OCI-LY7 (cell line): ENCODE measurements around the gene GDI1. TPM values are rescaled to one million over a fixed set of nuclear protein-coding genes. Genes with fewer than 3 reads are reported as not detected.

Experiments
- BruUV-seq: library from RNA; stranded (reverse); fragments of 400-500 nt; replicated peaks from 2 replicates; lab custom pipeline; 2021; lab: Mats Ljungman, UMichigan
- CTCF ChIA-PET: fragments of 300-600 bp; sonication (Branson Sonifier 250); formaldehyde crosslinking; loops from one replicate; lab custom pipeline; 2022; ENCODE audit warnings: antibody characterized with exemption; ENCODE audit not compliant: unreplicated experiment; lab: Charles Lee
- POLR2A ChIA-PET: fragments of 300-600 bp; sonication (Branson Sonifier 250); formaldehyde crosslinking; loops from one replicate; lab custom pipeline; 2022; ENCODE audit warnings: antibody characterized with exemption; lab: Charles Lee
- DNase-seq: peaks from one replicate; pipeline ENCODE4 v3.0.0-alpha.2; 2015; ENCODE audit warnings: low spot score
- H2AFZ ChIP-seq: fragments of 200-600 bp; sonication (generic), shearing (Covaris generic); 2 replicates; pipeline ENCODE4 v1.6.1; 2014; ENCODE audit warnings: mild to moderate bottlenecking, antibody characterized with exemption, low read length, moderate library complexity
- H3K27ac ChIP-seq: fragments of 200-600 bp; sonication (generic); 2 replicates; pipeline ENCODE4 v1.5.1; 2014; ENCODE audit warnings: mixed run types, low read depth, mild to moderate bottlenecking, moderate library complexity, low read length, inconsistent platforms; ENCODE audit not compliant: poor library complexity, severe bottlenecking
- H3K36me3 ChIP-seq: fragments of 200-600 bp; sonication (generic); 2 replicates; pipeline ENCODE4 v1.6.1; 2014; ENCODE audit warnings: mild to moderate bottlenecking, antibody characterized with exemption, low read length, moderate library complexity, mixed read lengths; ENCODE audit not compliant: insufficient read depth
- H3K4me1 ChIP-seq: fragments of 200-600 bp; sonication (generic); 2 replicates; pipeline ENCODE4 v1.5.1; 2014; ENCODE audit warnings: mild to moderate bottlenecking, low read length; ENCODE audit not compliant: insufficient read depth, poor library complexity, severe bottlenecking
- H3K4me2 ChIP-seq: fragments of 200-600 bp; sonication (generic); 2 replicates; pipeline ENCODE4 v1.6.1; 2014; ENCODE audit warnings: mild to moderate bottlenecking, low read length
- H3K4me3 ChIP-seq: fragments of 200-600 bp; sonication (generic); 2 replicates; pipeline ENCODE4 v1.5.1; 2014; ENCODE audit warnings: mild to moderate bottlenecking, low read depth, low read length; ENCODE audit not compliant: poor library complexity, severe bottlenecking
- H3K79me2 ChIP-seq: fragments of 200-600 bp; sonication (generic); 2 replicates; pipeline ENCODE4 v1.6.1; 2016; ENCODE audit warnings: low read depth, mild to moderate bottlenecking, low read length, moderate library complexity, mixed read lengths; ENCODE audit not compliant: insufficient read depth
- H3K9me2 ChIP-seq: fragments of 200-600 bp; sonication (generic); 2 replicates; pipeline ENCODE4 v1.6.1; 2016; ENCODE audit warnings: mild to moderate bottlenecking, low read length, mixed read lengths; ENCODE audit not compliant: insufficient read depth
- H3K9me3 ChIP-seq: fragments of 200-600 bp; sonication (generic); 2 replicates; pipeline ENCODE4 v1.6.1; 2014; ENCODE audit warnings: mild to moderate bottlenecking, mixed run types, low read length, mixed read lengths
- H4K20me1 ChIP-seq: fragments of 200-600 bp; sonication (generic); 2 replicates; pipeline ENCODE4 v1.6.1; 2014; ENCODE audit warnings: mild to moderate bottlenecking, antibody characterized with exemption, low read length, moderate library complexity, mixed read lengths; ENCODE audit not compliant: insufficient read depth
- CTCF ChIP-seq: fragments of 200-600 bp; sonication (generic); conservative IDR thresholded peaks from 2 replicates; pipeline ENCODE4 v1.5.1; 2014; ENCODE audit warnings: mild to moderate bottlenecking, antibody characterized with exemption, low read length, moderate library complexity, mixed read lengths
- EZH2phosphoT487 ChIP-seq: fragments of 200-600 bp; sonication (generic); IDR thresholded peaks from 2 replicates; pipeline ENCODE4 v1.6.1; 2018; ENCODE audit warnings: low read depth, borderline replicate concordance, mild to moderate bottlenecking, mixed run types, antibody characterized with exemption, low read length, moderate library complexity, mixed read lengths
- intact Hi-C: fragments of 100-400 bp; cut with micrococcal nuclease; formaldehyde crosslinking; loops from one replicate; pipeline ENCODE4 v1.10.0; 2022; ENCODE audit not compliant: unreplicated experiment
- total RNA-seq, 2 experiments: library from RNA; depleted of rRNA in 1 of 2; stranded (reverse); fragments of >200 nt in 1 of 2; shearing (Covaris generic) in 1 of 2; gene quantifications; 2 replicates each; pipeline ENCODE4 v1.2.3, GENCODE V29; 2014 to 2022

GDI1 gene
- total RNA-seq, 2 experiments from 2014 or later = 76.6 to 103 TPM

GRCh38 chrX:154466036-154466435, 29.1 kb downstream of the GDI1 start:
- DNase-seq = no peak
- ChIA-PET CTCF (no interaction called here), POLR2A (no interaction called here)
- Histone ChIP-seq H3K79me2 (no peaks in the 10 kb centered on the region), H4K20me1 (no peaks in the 10 kb centered on the region), H3K4me2 (no peak overlapping the region), H3K36me3 (no peaks in the 10 kb centered on the region), H3K27ac (no peak overlapping the region), H3K9me2 (no peaks in the 10 kb centered on the region), H3K4me1 (no peaks in the 10 kb centered on the region), H2AFZ (no peak overlapping the region), H3K4me3 (no peak overlapping the region), H3K9me3 (no peaks in the 10 kb centered on the region)
- TF ChIP-seq EZH2phosphoT487 = no peak
- TF ChIP-seq CTCF = no peak
- intact Hi-C loops = no loop called here
- no TSS peak for BruUV-seq

GRCh38 chrX:154466907-154467306, 30.0 kb downstream of the GDI1 start:
- TF ChIP-seq CTCF = no peak
- TF ChIP-seq EZH2phosphoT487 = no peak
- no peaks in the 10 kb centered on the region for H3K79me2 ChIP-seq
- H3K36me3 ChIP-seq = no peaks in the 10 kb centered on the region
- no peak overlapping the region for H3K4me2 ChIP-seq
- H2AFZ ChIP-seq = no peak overlapping the region
- intact Hi-C loops = no loop called here
- H3K9me2 ChIP-seq = no peaks in the 10 kb centered on the region
- ChIA-PET POLR2A (no interaction called here), CTCF (no interaction called here)
- H3K4me3 ChIP-seq = no peak overlapping the region
- no peaks in the 10 kb centered on the region for H3K9me3 ChIP-seq
- H3K4me1 ChIP-seq = no peaks in the 10 kb centered on the region
- no peak for DNase-seq
- no peaks in the 10 kb centered on the region for H4K20me1 ChIP-seq
- BruUV-seq = no TSS peak
- no peak overlapping the region for H3K27ac ChIP-seq

- no peaks in the 10 kb centered on the region for H3K4me1 ChIP-seq
- H3K79me2 ChIP-seq = no peaks in the 10 kb centered on the region
- no peaks in the 10 kb centered on the region for H3K9me2 ChIP-seq
- no peaks in the 10 kb centered on the region for H3K9me3 ChIP-seq
- H4K20me1 ChIP-seq = no peaks in the 10 kb centered on the region
- no peak overlapping the region for H3K27ac ChIP-seq
- H3K36me3 ChIP-seq = no peaks in the 10 kb centered on the region
- CTCF ChIA-PET = no interaction called here
- H2AFZ ChIP-seq = no peak overlapping the region
- BruUV-seq = no TSS peak
- H3K4me3 ChIP-seq = no peak overlapping the region
- TF ChIP-seq CTCF (no peak), EZH2phosphoT487 (no peak)
- H3K4me2 ChIP-seq = no peak overlapping the region
- POLR2A ChIA-PET = interaction anchor here (0.8 kb wide), 1 partner anchor 16 kb away, joined by 4 read pairs; no protein-coding TSS in a partner anchor
- no peak for DNase-seq
- intact Hi-C loops = no loop called here
Observed at GRCh38 chrX:154467556-154467955, 30.6 kb downstream of the GDI1 start.
